ENCODE measurements around the gene PLK4. TPM values are rescaled to one million over a fixed set of nuclear protein-coding genes. Genes with fewer than 3 reads are reported as not detected.

PLK4 gene
- total RNA-seq, 1 experiment from 2014 or later = 31.1 TPM

- ChIA-PET POLR2A (no interaction called here), CTCF (no interaction called here)
- DNase-seq = no peak
- no TSS peak for BruUV-seq (replicated peaks)
- Histone ChIP-seq H3K4me3 (ENCODE audit: low read depth, low read length) (no peak overlapping the region), H3K9me3 (no peaks in the 10 kb centered on the region), H3K4me1 (no peaks in the 10 kb centered on the region), H3K36me3 (ENCODE audit: control insufficient read depth, insufficient read depth, low read length) (no peaks in the 10 kb centered on the region), H3K27me3 (replicated peaks; ENCODE audit: control insufficient read depth, insufficient read depth, low read length) (no peaks in the 10 kb centered on the region)
- Mint-ChIP-seq H3K27me3 (ENCODE audit: insufficient read depth, unreplicated experiment) (no peaks in the 10 kb centered on the region), H3K4me1 (ENCODE audit: low read depth, unreplicated experiment) (peaks cover 6% of the 10 kb centered on the region), H3K27ac (ENCODE audit: unreplicated experiment) (no peak overlapping the region), H3K9me3 (ENCODE audit: unreplicated experiment) (peaks cover 11% of the 10 kb centered on the region), H3K4me3 (ENCODE audit: unreplicated experiment) (no peak overlapping the region), H3K36me3 (ENCODE audit: insufficient read depth, unreplicated experiment) (peaks cover 19% of the 10 kb centered on the region)
- TF ChIP-seq CTCF (IDR thresholded peaks at IDR 0.05; ENCODE audit: insufficient read depth in 1 of 2, low read depth in 1 of 2, low read length in 1 of 2, severe bottlenecking in 1 of 2, unreplicated experiment in 1 of 2) = no peak
- intact Hi-C loops (cut with micrococcal nuclease; ENCODE audit: unreplicated experiment) = no loop called here
These were observed 36.7 kb upstream of the PLK4 start for GRCh38 chr4:127843704-127844600.

- H3K4me1 ChIP-seq = no peaks in the 10 kb centered on the region
- no peak overlapping the region for H3K4me3 ChIP-seq (ENCODE audit: low read depth, low read length)
- peaks cover 18% of the 10 kb centered on the region for H3K9me3 Mint-ChIP-seq (ENCODE audit: unreplicated experiment)
- peaks cover 2% of the 10 kb centered on the region; the same call in 1 of the 2 replicates for H3K9me3 ChIP-seq
- ChIA-PET CTCF (no interaction called here), POLR2A (no interaction called here)
- intact Hi-C loops (cut with micrococcal nuclease; ENCODE audit: unreplicated experiment) = no loop called here
- no peak for DNase-seq
- no peak overlapping the region for H3K27ac Mint-ChIP-seq (ENCODE audit: unreplicated experiment)
- H3K36me3 Mint-ChIP-seq (ENCODE audit: insufficient read depth, unreplicated experiment) = peaks cover 19% of the 10 kb centered on the region
- no peaks in the 10 kb centered on the region for H3K27me3 ChIP-seq (replicated peaks; ENCODE audit: control insufficient read depth, insufficient read depth, low read length)
- BruUV-seq (replicated peaks) = no TSS peak
- H3K36me3 ChIP-seq (ENCODE audit: control insufficient read depth, insufficient read depth, low read length) = no peaks in the 10 kb centered on the region
- no peak overlapping the region for H3K4me3 Mint-ChIP-seq (ENCODE audit: unreplicated experiment)
- no peaks in the 10 kb centered on the region for H3K27me3 Mint-ChIP-seq (ENCODE audit: insufficient read depth, unreplicated experiment)
- H3K4me1 Mint-ChIP-seq (ENCODE audit: low read depth, unreplicated experiment) = peaks cover 6% of the 10 kb centered on the region
- no peak for TF ChIP-seq CTCF (IDR thresholded peaks at IDR 0.05; ENCODE audit: insufficient read depth in 1 of 2, low read depth in 1 of 2, low read length in 1 of 2, severe bottlenecking in 1 of 2, unreplicated experiment in 1 of 2)
These were observed 36.0 kb upstream of the PLK4 start for GRCh38 chr4:127844601-127845116.

- H3K9me3 Mint-ChIP-seq (ENCODE audit: unreplicated experiment) = peaks cover 32% of the 10 kb centered on the region
- peak overlapping the region; percentile 26 for H3K27ac Mint-ChIP-seq (ENCODE audit: unreplicated experiment)
- H3K4me3 Mint-ChIP-seq (ENCODE audit: unreplicated experiment) = no peak overlapping the region
- ChIA-PET CTCF (no interaction called here), POLR2A (no interaction called here)
- H3K36me3 Mint-ChIP-seq (ENCODE audit: insufficient read depth, unreplicated experiment) = peaks cover 19% of the 10 kb centered on the region
- Histone ChIP-seq H3K4me1 (no peaks in the 10 kb centered on the region), H3K4me3 (ENCODE audit: low read depth, low read length) (no peak overlapping the region), H3K9me3 (peaks cover 12% of the 10 kb centered on the region; the same call in 1 of the 2 replicates), H3K27me3 (replicated peaks; ENCODE audit: control insufficient read depth, insufficient read depth, low read length) (no peaks in the 10 kb centered on the region), H3K36me3 (ENCODE audit: control insufficient read depth, insufficient read depth, low read length) (no peaks in the 10 kb centered on the region)
- H3K27me3 Mint-ChIP-seq (ENCODE audit: insufficient read depth, unreplicated experiment) = no peaks in the 10 kb centered on the region
- TF ChIP-seq CTCF (IDR thresholded peaks at IDR 0.05; ENCODE audit: insufficient read depth in 1 of 2, low read depth in 1 of 2, low read length in 1 of 2, severe bottlenecking in 1 of 2, unreplicated experiment in 1 of 2) = no peak
- no peak for DNase-seq
- no TSS peak for BruUV-seq (replicated peaks)
- peaks cover 6% of the 10 kb centered on the region for H3K4me1 Mint-ChIP-seq (ENCODE audit: low read depth, unreplicated experiment)
- intact Hi-C loops (cut with micrococcal nuclease; ENCODE audit: unreplicated experiment) = no loop called here
These were observed 34.6 kb upstream of the PLK4 start for GRCh38 chr4:127846061-127846460.

Data from Caco-2 (cell line).